Bone marrow (tissue), 2 donors: ENCODE results near the gene C13orf46.
"Not testable (repeated sequence)": the region's sequence is repeated elsewhere in the genome, so short reads cannot be mapped to it uniquely, and the experiment has no call there.

Experiments
- DNase-seq, 2 donors: peaks; one replicate each; lab custom pipeline; 2025; lab: John Stamatoyannopoulos, UW

Gene C13orf46

DNA sequence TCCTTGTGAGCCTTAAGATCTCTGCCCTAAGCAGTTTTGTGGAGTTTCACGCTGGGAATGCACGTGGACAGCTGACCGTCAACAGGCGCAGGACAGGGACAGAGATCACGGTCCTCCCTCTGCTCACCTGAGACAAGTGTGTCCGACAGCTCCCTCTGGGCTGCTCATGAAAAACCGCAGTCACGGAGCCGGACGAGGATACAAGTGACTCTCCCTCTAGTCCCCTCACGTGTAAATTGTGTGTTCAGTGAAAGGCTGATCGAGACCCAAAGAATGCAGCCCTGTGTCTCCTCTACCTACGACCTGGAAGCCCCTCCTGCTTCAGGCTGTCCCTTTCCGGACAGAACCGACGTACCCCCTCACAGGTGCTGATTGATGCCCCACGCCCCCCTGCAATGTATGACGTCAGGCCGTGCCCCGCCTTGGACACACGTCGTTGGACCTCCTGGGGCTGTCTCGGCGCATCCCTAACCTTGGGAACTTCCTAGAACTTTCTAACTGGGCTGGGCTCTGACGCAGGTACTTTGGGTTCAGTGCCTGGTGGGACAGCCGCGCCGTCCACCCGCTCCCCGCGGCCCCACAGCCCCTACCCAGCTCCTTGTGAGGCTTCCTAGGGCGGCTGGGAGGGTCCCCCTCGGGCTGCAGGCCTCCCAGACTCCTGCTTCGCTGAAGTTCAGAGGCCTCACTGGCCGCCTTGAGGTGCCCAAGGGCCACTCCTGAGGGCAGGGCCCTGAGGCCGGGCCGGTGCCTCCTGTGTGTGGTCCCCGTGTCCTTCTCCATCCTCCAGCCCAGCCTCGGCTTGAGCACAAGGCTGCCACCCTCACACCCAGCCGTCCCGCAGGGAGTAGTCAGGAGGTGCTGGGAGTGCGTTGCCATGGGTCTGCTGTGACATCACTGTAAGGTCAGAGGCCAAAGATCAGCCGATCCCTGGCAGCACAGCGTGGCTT, at the start of gene C13orf46:
C13orf46 (minus strand) TSS at position 859 of the 947 bp plus-strand sequence; CDS start at position 780, 79 bp downstream.
- DNase-seq, result no peak

DNA sequence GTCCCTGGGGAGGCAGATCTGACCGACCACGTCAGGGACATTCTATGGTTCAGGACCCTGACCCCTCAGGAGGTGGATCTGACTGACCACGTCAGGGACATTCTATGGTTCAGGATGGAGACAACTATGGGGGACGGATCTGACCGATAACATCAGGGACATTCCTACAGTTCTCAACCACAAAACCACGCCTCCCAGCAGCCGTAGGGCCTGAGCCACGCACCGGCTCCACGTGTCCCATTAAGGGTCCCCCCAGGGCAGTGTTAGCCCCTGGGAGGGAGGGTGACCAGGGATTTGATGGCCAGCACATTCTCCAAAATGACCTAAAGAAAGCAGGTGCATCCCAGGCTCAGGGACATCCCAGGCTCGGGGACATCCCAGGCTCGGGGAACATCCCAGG, 49.0 kb upstream of the C13orf46 start:
- DNase-seq, result no peak

DNA sequence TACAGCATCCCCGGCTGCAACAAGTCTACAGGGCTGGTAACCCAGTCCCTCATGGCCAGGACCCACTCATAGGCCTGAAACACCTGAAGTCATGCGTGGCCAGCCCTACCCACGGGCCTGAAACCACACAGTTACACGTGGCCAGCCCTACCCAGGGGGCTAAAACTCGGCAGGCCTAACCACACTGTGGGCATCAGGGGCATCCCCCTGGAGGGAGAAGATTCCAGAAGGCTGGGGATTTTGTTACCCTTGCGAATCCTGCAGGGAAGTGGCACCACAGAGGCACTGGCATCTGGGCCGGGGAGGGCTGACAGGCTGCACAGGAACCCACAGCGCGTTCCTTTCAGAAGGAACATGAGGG, 48.4 kb upstream of the C13orf46 start:
- no peak for DNase-seq

DNA sequence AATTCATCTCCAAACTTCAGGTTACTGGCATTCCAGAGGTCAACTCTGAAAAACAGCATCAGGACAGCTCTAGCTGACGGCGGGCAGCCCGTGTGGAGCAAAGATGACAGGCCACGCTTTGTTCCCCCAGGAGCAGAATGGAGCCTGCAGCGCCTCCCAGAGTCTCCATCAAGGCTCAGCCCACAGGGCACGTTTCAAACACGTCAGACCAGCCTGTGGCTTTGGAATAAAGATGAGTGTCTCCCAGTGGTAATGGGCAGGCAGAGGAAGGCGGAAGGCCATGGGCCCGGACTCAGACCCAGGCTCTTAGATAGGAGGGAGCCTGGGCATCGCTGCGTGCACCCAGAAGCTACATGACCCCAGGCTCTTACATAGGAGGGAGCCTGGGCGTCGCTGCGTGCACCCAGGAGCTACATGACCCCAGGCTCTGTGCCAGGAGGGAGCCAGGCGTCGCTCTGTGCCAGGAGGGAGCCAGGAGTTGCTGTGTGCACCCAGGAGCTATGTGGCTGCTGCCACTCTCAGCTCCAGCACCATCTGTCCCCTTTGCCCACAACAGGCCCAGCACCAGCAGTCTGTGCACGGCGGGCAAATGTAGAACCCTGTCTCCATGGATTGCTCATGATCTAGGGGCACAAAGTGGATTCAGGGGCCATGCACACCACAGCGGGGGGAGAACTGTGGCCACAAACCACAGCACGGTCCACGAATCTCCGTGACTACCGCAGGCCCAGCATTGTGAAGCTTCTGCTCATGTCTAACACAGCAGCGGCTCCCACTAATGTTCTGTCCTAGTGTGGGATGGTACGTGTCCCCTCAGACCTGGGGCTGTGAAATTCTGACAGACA, 47.8 kb upstream of the C13orf46 start:
- DNase-seq, result no peak

DNA sequence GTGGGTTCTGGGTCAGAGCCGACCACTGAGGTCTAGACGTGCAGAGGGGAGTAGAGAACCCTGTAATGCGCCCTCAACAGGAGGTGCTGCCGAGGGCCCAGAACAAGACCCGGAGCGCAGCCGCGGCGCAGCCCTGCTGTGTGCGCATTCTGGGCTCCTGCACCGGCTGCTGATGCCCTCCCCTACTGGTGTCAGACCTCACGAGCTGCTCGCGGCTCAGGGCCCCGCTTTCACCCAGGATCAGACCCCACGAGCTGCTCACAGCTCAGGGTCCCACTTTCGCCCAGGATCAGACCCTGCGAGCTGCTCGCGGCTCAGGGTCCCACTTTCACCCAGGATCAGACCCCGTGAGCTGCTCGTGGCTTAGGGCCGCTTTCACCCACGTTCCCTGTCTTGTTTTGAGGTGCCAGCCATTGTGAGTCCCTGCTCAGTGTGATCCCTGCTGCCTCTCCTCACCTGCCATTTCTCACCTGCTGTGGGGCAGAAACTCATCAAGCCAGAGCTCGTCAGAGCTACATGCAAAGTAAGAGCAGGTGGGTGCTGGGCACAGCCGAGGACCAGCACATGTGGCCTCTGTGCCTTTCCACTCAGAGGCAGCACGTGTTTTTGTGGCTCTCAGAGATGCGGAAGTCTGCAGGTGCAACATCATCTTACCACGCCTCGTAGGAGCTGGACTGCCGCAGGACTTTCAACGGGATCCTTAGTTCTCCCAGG, 47.0 kb upstream of the C13orf46 start:
- DNase-seq, result no peak

DNA sequence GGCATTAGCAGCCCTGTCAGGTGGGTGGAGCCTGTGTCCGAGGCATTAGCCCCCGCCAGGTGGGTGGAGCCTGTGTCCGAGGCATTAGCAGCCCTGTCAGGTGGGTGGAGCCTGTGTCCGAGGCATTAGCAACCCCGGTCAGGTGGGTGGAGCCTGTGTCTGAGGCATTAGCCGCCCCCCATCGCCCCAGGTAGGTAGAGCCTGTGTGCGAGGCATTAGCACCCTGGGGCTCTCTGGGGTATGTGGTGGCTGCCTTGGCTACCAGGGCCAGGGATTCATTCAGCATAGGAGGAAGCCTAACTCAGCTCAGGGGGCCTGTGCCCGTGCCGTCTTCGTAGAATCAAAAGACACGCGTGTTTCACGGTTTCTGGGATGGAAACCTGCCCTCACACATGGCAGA, 46.3 kb upstream of the C13orf46 start:
- not testable (repeated sequence) for DNase-seq

DNA sequence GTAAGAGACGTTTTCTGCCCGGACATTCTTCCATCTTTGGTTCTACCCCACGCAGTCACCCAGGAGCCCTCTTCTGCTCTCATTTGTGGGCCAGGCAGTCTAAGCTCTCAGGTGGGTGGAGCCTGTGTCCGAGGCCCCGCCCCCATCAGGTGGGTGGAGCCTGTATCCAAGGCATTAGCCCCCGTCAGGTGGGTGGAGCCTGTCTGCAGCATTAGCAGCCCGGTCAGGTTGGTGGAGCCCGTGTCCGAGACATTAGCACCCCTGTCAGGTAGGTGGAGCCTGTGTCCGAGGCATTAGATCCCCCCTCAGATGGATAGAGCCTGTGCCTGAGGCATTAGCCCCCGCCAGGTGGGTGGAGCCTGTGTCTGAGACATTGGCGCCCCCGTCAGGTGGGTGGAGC, 45.5 kb upstream of the C13orf46 start:
- no peak for DNase-seq

DNA sequence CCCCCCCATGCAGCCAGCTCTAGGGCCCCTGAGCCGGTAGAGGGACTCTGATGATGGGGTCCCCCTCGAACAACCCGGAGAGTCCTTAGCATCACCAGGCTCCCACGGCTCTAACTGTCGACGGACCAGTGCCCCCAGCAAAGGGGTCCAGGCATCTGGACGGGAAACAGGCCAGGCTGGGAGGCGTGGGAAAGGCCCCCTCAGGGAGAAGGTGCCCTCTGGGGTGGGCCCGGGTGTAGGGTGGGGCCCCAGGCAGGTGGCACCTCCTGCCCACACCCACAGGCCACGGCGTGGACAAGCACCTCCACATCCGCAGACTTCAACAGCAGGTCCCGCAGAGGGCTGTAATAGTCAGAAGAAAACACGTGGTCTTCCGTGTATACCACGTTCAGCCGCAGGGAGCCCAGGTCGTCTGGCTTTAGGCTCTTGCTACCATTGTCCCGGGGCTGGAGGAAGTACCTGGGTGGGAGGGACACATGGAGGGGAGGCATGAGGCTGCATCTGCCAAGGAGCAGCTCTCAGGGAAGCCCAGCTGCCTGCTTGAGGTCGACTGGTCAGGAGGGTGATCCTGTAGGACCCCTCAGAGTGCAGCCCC, 44.7 kb upstream of the C13orf46 start:
- DNase-seq, result no peak

DNA sequence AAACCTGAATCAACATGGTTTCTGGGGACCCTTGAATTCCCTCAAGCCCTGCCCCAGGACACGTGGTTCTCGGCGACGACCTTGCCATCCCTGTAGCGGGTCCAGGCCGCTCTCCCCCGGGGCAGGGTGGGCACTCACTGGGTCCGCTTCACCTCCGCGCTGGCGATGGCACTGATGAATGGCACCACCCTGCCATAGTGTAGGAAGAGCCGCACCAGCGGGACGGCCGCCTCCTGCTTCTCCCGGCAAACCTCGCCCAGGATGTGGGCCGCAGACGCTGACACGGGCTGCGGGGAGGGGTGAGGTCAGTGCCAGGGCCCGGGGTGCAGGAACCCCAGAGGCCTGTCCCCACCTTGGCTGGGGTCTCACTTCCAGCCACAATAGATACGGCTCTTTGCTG, 44.1 kb upstream of the C13orf46 start:
- no peak for DNase-seq

DNA sequence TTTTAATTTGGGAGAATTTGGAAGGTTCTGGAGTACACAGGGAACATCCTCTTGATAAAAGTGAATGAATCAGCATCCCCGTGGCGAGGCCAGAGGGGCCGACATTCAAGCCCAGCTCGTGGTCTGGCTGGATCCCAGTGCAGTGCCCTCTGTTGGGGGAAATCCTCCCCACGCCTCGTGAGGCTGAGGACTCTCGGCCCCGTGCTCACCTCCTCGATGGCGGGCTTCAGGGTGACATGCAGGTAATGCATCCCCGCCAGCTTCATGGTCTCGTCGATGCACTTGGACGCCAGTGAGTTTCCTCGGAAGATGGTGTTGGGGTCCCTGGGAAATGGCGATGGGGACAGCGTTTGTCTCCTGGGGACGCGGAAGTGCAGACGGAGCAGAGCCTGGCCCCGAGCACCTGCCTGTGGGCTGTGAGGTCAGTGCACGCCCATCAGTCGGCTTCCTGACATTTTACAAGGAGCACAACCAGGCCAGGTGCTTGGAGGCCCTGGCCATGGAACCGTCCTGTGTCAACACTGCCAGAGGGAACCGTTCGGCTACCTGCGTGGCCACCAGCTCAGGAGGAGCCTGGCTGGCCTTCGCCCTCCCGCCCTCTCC, 43.3 kb upstream of the C13orf46 start:
- DNase-seq, result no peak

DNA sequence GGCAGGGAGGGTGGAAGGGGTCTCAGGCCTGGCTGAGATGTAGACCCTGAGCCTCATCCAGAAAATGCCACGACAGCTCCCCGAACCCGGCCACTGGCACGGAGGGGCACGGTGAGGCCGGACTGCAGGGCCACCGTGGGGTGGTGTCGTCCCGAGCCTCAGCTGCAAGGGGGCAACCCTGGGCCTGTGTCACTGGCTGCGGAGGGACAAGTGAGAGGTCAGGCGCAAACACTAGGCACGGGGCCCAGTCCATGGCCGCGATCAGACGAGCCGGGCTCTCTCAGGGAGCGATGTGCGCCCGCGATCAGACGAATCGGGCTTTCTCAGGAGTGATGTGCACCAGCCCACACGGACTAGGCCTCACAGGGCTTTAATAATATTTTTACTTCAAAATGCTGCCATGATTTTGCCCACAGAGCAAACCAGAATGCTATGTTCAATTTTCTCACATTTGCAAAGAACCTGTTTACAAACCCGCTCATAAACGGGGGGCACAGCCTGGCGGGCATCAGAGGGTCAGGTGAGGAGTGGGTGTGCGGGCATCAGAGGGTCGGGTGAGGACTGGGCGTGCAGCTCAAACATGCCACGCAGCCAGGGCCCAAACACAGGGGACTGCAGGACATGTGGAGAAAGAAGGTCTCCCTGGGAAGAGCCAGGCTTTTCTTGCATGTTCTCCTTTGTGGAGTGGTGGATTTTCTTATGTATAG, 42.6 kb upstream of the C13orf46 start:
- no peak for DNase-seq

DNA sequence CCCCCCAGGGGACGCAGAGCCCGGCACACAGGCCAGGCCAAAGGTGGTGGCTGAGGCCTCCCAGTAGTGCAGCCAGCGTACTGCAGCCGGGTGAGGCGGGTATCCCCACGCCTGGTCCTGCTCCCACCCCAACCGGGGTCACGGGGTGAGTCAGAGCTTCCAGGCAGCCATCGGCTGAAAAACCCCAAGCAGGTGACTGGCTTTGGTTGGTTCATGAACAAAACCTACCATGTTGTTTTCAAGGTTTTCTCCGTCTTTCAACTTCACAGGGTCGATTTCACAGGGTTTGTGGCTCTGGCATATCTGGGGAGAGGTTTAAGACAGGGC, 42.1 kb upstream of the C13orf46 start:
- DNase-seq, result no peak

DNA sequence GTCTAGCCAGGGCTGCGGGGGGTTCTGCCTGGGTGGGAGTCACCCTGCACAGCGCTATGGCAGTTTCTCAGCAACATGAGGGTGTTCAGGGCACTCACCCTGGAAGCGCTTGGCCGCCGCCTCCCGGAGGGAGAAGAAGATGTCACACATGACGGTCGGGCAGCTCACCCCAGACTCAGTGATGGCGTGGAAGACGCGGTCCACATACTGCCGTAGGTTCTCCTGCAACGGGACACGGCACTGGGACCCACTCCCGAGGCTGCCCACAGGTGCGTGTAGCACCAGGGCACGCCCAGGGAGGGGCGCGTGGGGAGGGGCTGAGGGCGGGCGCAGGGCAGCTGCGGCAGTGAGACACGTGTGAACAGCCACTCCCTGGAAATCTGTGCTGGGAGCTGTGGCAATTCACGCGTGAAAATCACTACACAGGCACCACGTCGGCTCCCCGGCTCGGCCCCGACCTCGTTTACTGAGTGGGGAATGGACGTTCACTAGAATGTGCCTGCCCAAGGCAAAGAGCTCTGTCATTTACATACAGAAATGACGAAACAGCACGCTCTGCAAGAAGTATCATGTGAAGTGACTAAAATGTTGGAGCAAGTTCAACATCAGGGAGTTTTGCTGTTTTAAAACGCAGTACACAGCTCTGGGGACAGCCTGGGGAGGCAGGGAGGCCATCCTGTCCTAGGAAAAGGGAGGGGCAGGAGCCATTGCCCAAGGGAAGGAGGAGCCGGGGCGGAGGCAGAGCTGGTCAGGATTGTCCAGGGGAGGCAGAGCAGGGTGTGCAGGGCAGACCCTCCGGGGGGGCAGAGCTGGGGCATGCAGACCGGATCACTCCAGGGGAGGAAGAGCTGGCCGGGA, 41.5 kb upstream of the C13orf46 start:
- DNase-seq, result no peak

DNA sequence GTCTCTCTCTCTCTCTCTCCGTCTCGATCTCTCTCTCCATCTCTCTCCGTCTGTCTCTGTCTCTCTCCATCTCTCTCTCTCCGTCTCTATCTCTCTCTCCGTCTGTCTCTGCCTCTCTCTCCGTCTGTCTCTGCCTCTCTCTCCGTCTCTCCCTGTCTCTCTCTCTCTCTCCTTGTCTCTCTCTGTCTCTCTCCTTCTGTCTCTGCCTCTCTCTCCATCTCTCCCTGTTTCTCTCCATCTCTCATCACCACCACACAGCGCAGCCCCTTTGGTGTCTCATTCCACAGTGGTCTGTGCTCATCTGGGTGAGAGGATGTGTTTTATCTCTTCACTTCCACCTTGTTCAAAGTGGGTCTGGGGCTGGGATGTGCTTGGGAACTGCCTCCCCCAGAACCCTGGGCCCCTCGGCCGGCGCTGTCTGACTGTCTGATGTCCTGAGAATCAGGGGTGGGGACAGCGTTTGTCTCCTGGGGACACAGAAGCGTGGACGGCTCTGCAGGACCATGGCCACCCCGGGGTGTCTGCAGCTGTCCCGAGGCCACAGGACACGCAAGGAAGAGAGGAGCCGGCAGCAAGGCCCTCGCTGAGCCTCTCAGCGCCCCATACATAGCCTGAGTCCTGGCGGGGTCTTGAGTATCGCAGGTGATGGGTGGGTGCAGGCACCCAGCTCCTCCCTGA, 40.2 kb upstream of the C13orf46 start:
- no peak for DNase-seq

DNA sequence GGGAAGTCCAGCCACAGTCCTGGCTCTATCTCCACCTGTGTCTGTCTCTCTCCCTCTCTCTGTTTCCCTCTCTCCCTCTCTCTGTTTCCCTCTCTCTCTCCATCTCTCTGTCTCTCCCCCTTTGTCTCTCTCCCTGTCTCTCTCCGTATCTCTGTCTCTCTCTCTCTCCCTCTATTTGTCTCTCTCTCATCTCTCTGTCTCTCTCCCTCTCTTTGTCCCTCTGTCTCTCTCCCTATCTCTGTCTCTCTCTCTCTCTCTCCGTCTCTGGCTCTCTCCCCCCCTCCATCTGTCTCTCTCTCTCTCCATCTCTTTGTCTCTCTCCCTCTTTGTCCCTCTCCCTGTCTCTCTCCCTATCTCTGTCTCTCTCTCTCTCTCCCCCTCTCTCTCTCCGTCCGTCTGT, 39.5 kb upstream of the C13orf46 start:
- no peak for DNase-seq

DNA sequence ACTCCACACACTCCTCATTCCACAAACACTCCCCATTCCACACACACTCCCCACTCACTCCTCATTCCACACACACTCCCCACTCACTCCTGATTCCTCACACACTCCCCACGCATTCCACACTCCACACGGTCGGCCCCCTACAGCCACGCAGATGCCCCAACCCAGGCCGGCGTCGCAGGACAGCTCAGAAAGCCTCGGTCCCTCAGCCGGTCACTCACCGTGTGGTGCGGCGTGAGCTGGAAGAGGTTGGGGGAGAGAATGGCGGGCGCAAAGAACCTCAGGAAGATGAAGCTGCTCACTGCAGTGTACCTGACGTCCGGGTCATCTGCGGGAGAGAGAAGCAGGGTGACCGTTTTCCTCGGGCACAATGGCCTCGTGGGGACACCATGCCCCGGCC, 39.0 kb upstream of the C13orf46 start:
- no peak for DNase-seq

DNA sequence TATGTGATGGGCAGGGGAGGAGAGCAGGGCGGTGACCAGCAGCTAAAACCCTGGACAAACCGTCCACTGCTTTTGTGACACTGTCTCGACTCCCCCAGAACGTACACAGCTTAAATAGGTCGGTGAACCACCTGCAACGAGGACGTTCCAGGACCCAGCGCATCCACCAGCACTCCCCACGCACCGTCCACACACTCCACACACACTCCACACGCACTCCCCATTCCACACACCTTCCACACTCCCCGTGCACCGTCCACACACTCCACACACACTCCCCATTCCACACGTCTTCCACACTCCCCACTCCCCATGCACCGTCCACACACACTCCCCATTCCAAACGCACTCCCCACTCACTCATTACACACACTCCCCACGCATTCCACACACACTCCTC, 38.3 kb upstream of the C13orf46 start:
- no peak for DNase-seq

DNA sequence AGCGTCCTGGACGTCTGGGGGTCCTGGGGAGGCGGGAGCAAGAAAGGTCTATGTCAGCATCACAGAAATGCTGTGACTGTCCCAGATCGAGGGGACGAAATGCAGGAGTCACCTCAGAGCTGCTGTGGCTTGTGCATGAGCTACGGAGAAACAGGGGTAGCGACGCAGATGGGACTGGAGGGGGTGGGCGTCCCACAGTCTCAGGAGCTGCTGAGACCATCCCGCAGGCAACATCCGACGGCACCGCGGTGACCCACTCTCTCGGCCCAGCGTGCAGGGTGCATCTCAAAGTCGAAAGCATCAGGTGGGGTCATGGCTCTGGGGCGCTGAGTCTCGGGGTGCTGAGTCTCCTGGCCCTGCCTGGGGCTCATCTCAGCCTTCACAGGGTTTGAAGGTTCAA, 37.4 kb upstream of the C13orf46 start:
- DNase-seq, result no peak

DNA sequence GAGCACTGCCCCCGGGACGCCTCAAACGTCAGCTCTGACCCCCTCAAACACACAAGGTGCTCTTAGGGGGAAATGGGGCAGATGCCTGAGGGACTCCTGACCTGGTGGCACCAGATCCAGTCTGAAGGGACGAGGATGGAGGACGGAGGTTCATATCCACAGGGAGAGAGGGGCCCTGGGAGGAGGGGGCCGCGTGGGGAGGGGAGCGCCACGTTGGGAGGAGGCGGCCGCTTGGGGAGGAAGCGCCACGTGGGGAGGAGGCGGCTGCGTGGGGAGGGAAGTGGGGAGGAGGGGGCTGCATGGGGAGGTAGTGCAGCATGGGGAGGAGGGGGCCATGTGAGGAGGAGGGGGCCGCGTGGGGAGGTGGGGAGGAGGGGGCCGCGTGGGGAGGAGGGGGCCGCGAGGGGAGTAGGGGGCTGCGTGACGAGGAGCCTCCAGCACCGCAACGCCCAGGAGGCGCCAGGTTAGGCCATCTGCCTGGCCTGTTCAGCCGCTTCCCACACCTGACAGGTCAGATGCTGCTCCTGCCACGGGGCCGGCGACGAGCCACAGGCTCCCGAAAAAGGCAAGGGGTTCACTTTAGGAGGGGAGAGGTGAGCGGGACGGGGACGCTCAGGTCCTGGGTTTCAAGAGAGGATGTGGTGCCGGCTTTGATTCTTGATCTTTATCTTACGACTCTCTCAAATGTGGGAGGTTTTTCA, 36.7 kb upstream of the C13orf46 start:
- DNase-seq, result no peak
